ENCODE data around the gene SYNCRIP.
"Not testable (repeated sequence)": the region's sequence is repeated elsewhere in the genome, so short reads cannot be mapped to it uniquely, and the experiment has no call there.

Gene SYNCRIP

DNA sequence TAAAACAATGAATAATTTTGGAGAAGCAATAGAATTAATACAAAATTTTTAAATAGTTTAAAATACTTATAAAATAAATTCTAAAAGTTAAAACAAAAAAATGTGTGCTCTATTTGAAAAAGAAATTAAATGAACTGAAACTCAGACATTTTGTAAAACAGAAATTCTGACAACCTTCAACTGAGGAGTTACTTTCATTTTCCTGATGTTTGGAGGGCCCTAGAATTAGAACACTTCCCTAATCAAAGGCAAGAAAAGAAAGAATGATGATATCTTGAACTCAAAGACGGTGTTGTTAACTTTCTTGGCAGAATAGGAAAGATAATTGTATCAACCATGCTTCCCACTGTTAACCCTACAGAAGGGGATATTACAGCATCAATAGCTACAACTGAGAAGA lies 77.0 kb downstream of the SYNCRIP start:
- no peak for DNase-seq (ENCODE audit: extremely low read depth, insufficient read length)
- no peaks in the 10 kb centered on the region; the same call in 1 of the 2 replicates for H3K36me3 ChIP-seq (ENCODE audit: control insufficient read depth, insufficient read depth, low read length)
- H3K27me3 ChIP-seq (replicated peaks; ENCODE audit: control insufficient read depth, insufficient read depth, low read length), result no peaks in the 10 kb centered on the region
- H3K4me3 ChIP-seq (replicated peaks; ENCODE audit: low read depth, low read length), result no peak overlapping the region
- TF ChIP-seq, protein P1, sequence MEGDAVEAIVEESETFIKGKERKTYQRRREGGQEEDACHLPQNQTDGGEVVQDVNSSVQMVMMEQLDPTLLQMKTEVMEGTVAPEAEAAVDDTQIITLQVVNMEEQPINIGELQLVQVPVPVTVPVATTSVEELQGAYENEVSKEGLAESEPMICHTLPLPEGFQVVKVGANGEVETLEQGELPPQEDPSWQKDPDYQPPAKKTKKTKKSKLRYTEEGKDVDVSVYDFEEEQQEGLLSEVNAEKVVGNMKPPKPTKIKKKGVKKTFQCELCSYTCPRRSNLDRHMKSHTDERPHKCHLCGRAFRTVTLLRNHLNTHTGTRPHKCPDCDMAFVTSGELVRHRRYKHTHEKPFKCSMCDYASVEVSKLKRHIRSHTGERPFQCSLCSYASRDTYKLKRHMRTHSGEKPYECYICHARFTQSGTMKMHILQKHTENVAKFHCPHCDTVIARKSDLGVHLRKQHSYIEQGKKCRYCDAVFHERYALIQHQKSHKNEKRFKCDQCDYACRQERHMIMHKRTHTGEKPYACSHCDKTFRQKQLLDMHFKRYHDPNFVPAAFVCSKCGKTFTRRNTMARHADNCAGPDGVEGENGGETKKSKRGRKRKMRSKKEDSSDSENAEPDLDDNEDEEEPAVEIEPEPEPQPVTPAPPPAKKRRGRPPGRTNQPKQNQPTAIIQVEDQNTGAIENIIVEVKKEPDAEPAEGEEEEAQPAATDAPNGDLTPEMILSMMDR (IDR thresholded peaks at IDR 0.05; ENCODE audit: insufficient read depth, low read length, poor library complexity, severe bottlenecking), result no peak

DNA sequence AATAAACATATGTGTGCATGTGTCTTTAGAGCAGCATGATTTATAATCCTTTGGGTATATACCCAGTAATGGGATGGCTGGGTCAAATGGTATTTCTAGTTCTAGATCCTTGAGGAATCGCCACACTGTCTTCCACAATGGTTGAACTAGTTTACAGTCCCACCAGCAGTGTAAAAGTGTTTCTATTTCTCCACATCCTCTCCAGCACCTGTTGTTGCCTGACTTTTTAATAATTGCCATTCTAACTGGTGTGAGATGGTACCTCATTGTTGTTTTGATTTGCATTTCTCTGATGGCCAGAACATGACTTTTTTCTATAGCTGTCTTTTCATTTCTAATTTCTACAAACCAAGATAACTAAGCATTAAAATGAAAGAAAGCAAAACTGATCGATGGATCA lies 78.5 kb downstream of the SYNCRIP start:
- not testable (repeated sequence) for H3K36me3 ChIP-seq (ENCODE audit: control insufficient read depth, insufficient read depth, low read length)

More for the DNA sequence above, 78.5 kb downstream of the SYNCRIP start:
- not testable (repeated sequence) for H3K27me3 ChIP-seq (replicated peaks; ENCODE audit: control insufficient read depth, insufficient read depth, low read length); H3K4me3 ChIP-seq (replicated peaks; ENCODE audit: low read depth, low read length); DNase-seq (ENCODE audit: extremely low read depth, insufficient read length)

Data from GM06990 (cell line).